Osteoblast (primary cell): ENCODE results near the gene LEO1. TPM values are rescaled to one million over a fixed set of nuclear protein-coding genes. Genes with fewer than 3 reads are reported as not detected.

Experiments used
- DNase-seq: peaks from one replicate; pipeline ENCODE4 v3.0.0; 2011; ENCODE audit warnings: low spot score, mixed read lengths; ENCODE audit not compliant: insufficient read length; ENCODE audit errors: missing footprints
- H2AFZ ChIP-seq: 2 replicates; pipeline ENCODE4 v1.6.0; 2011; ENCODE audit warnings: mild to moderate bottlenecking, low read length
- H3K27ac ChIP-seq: 2 replicates; pipeline ENCODE4 v1.5.1; 2011; ENCODE audit warnings: mild to moderate bottlenecking, low read depth, low read length, moderate library complexity
- H3K27me3 ChIP-seq: 2 replicates; pipeline ENCODE4 v1.6.0; 2012; ENCODE audit warnings: mild to moderate bottlenecking, control low read depth, inconsistent platforms, low read length, moderate library complexity; ENCODE audit not compliant: insufficient read depth
- H3K36me3 ChIP-seq: 2 replicates; pipeline ENCODE4 v1.5.1; 2011; ENCODE audit warnings: mild to moderate bottlenecking, low read length, control low read depth, moderate library complexity; ENCODE audit not compliant: insufficient read depth
- H3K4me1 ChIP-seq: 2 replicates; pipeline ENCODE4 v1.5.1; 2011; ENCODE audit warnings: mild to moderate bottlenecking, low read length, control low read depth, moderate library complexity; ENCODE audit not compliant: insufficient read depth
- H3K4me2 ChIP-seq: 2 replicates; pipeline ENCODE4 v1.6.0; 2011; ENCODE audit warnings: mild to moderate bottlenecking, low read length; ENCODE audit not compliant: insufficient read depth
- H3K4me3 ChIP-seq: fragments of 200-600 bp; sonication (generic); 3 replicates; pipeline ENCODE4 v1.5.1; 2012; ENCODE audit warnings: mild to moderate bottlenecking, low read length, inconsistent platforms; ENCODE audit not compliant: insufficient read depth
- H3K79me2 ChIP-seq: 2 replicates; pipeline ENCODE4 v1.6.0; 2012; ENCODE audit warnings: mild to moderate bottlenecking, low read length, control low read depth, inconsistent platforms; ENCODE audit not compliant: insufficient read depth
- H3K9me3 ChIP-seq: 2 replicates; pipeline ENCODE4 v1.5.1; 2011; ENCODE audit warnings: low read depth, low read length, control low read depth
- H4K20me1 ChIP-seq: 2 replicates; pipeline ENCODE4 v1.6.0; 2012; ENCODE audit warnings: mild to moderate bottlenecking, low read length, control low read depth; ENCODE audit not compliant: insufficient read depth
- CTCF ChIP-seq: IDR thresholded peaks from 2 replicates; pipeline ENCODE4 v1.5.1; 2011; ENCODE audit warnings: mild to moderate bottlenecking, low read depth, low read length, moderate library complexity; ENCODE audit errors: extremely low read depth
- total RNA-seq: library from RNA; depleted of rRNA; stranded (reverse); fragments of >200 nt; gene quantifications from 2 replicates; pipeline ENCODE4 v1.2.3, GENCODE V29; 2012

Gene LEO1
- total RNA-seq, 1 donor, result 16.3 TPM

- H3K36me3 ChIP-seq, result peaks cover 9% of the 10 kb centered on the region
- H3K79me2 ChIP-seq, result peaks cover 64% of the 10 kb centered on the region
- TF ChIP-seq CTCF, result no peak
- H4K20me1 ChIP-seq, result peaks cover 3% of the 10 kb centered on the region
- DNase-seq, result no peak
- H3K9me3 ChIP-seq, result no peaks in the 10 kb centered on the region
- H2AFZ ChIP-seq, result no peak overlapping the region
- peak overlapping the region; percentile 90 for H3K27ac ChIP-seq
- H3K4me3 ChIP-seq, result peak overlapping the region; percentile 100
- no peaks in the 10 kb centered on the region for H3K27me3 ChIP-seq
- peak overlapping the region; percentile 94 for H3K4me2 ChIP-seq
- peaks cover 13% of the 10 kb centered on the region for H3K4me1 ChIP-seq
Measured at GRCh38 chr15:51970132-51970817, 1.3 kb downstream of the LEO1 start.

- H2AFZ ChIP-seq, result no peak overlapping the region
- no peak for DNase-seq
- H3K9me3 ChIP-seq, result no peaks in the 10 kb centered on the region
- H4K20me1 ChIP-seq, result peaks cover 3% of the 10 kb centered on the region
- no peak overlapping the region for H3K27ac ChIP-seq
- H3K4me3 ChIP-seq, result no peak overlapping the region
- H3K4me2 ChIP-seq, result peak overlapping the region; percentile 94
- H3K79me2 ChIP-seq, result peaks cover 67% of the 10 kb centered on the region
- H3K27me3 ChIP-seq, result no peaks in the 10 kb centered on the region
- H3K36me3 ChIP-seq, result peaks cover 9% of the 10 kb centered on the region
- H3K4me1 ChIP-seq, result peaks cover 13% of the 10 kb centered on the region
- no peak for TF ChIP-seq CTCF
Measured at GRCh38 chr15:51969728-51970127, 1.9 kb downstream of the LEO1 start.

- Histone ChIP-seq H4K20me1 (peaks cover 3% of the 10 kb centered on the region), H3K27me3 (no peaks in the 10 kb centered on the region), H2AFZ (no peak overlapping the region), H3K9me3 (no peaks in the 10 kb centered on the region), H3K4me1 (peaks cover 13% of the 10 kb centered on the region), H3K79me2 (peaks cover 74% of the 10 kb centered on the region), H3K27ac (no peak overlapping the region), H3K4me3 (no peak overlapping the region), H3K36me3 (peaks cover 11% of the 10 kb centered on the region), H3K4me2 (no peak overlapping the region)
- no peak for DNase-seq
- no peak for TF ChIP-seq CTCF
Measured at GRCh38 chr15:51967583-51967982, 4.0 kb downstream of the LEO1 start.

- H4K20me1 ChIP-seq, result peaks cover 3% of the 10 kb centered on the region
Measured at GRCh38 chr15:51966192-51966591, 5.4 kb downstream of the LEO1 start.

More at GRCh38 chr15:51966192-51966591, 5.4 kb downstream of the LEO1 start:
- H2AFZ ChIP-seq, result no peak overlapping the region
- no peak for TF ChIP-seq CTCF
- H3K36me3 ChIP-seq, result peaks cover 22% of the 10 kb centered on the region
- no peaks in the 10 kb centered on the region for H3K9me3 ChIP-seq
- no peak overlapping the region for H3K4me3 ChIP-seq
- H3K4me1 ChIP-seq, result peaks cover 13% of the 10 kb centered on the region
- DNase-seq, result no peak
- no peaks in the 10 kb centered on the region for H3K27me3 ChIP-seq
- H3K79me2 ChIP-seq, result peaks cover 70% of the 10 kb centered on the region
- no peak overlapping the region for H3K4me2 ChIP-seq
- no peak overlapping the region for H3K27ac ChIP-seq
